Measurements from ENCODE around the gene EPHA8. TPM values are rescaled to one million over a fixed set of nuclear protein-coding genes. Genes with fewer than 3 reads are reported as not detected.

The EPHA8 gene
- total and polyA plus RNA-seq, 2 of the 13 experiments (the other 11 are each of a cell fraction or from before 2014, with no cell fraction given): not detected

DNA sequence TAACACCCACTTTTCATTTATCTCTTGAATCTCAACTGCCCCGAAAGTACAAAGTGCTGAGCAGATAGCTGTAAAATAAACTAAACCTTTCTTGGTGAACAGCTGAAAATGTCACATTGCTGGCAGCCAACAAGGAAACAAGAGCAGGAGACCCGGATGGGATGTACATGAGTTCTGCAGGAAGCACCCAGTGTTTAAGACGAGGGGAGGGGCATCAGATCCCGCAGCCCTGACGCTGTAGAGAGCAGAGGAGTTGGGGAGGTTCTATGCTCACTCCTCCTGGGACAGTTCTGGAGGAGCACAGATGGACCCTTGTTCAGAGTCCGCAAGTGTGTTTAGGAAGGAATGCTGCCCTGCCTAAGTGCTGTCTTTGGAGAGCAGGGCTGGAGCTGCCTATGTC lies 32.0 kb upstream of the EPHA8 start:
- Histone ChIP-seq H3K9me3 (ENCODE audit: low read length) (no peaks in the 10 kb centered on the region), H3K9ac (ENCODE audit: insufficient read depth, low read depth, low read length) (no peak overlapping the region), H3K4me1 (ENCODE audit: insufficient read depth, low read length) (no peaks in the 10 kb centered on the region), H4K20me1 (ENCODE audit: insufficient read depth, low read length) (no peaks in the 10 kb centered on the region), H3K27me3 (ENCODE audit: control insufficient read depth in 1 of 2, insufficient read depth in 2 of 2, low read length in 2 of 2) (no peaks in the 10 kb centered on the region), H2AFZ (ENCODE audit: low read length) (no peak overlapping the region), H3K36me3 (replicated peaks in 1 of 2; ENCODE audit: control insufficient read depth in 1 of 2, insufficient read depth in 2 of 2, low read length in 2 of 2) (peaks cover 3 to 15% of the 10 kb centered on the region in 2 experiments; a peak in 3 of 5 replicates), H3K27ac (ENCODE audit: extremely low read length, insufficient read depth, low read length) (no peak overlapping the region), H3K4me2 (ENCODE audit: low read depth, low read length) (no peak overlapping the region), H3K4me3 (replicated peaks in 1 of 3; ENCODE audit: insufficient read depth in 1 of 3, low read depth in 2 of 3, low read length in 3 of 3) (no peak overlapping the region), H3K79me2 (ENCODE audit: insufficient read depth, low read length) (no peaks in the 10 kb centered on the region)
- ChIA-PET CTCF (ENCODE audit: low intra/inter-chr PET ratio, low total read pairs) (no interaction called here), POLR2A (no interaction called here)
- FAIRE-seq (no peak), DNase-seq (ENCODE audit: low spot score) (no peak), ATAC-seq (no peak)
- 83% methylated on average over 5 of the region's 6 CpGs for whole genome bisulfite sequencing (ENCODE audit: low lambda C conversion rate)
- no TSS peak for BruUV-seq (replicated peaks)
- intact Hi-C loops (cut with micrococcal nuclease; ENCODE audit: unreplicated experiment): no loop called here
- in situ Hi-C loops (cut with HindIII; ENCODE audit: extremely low pct_ligation_motif_present, low pct_unique_long_range_greater_than_20kb): no loop called here
- TF ChIP-seq ZNF792 (CRISPR knock-in tag; IDR thresholded peaks at IDR 0.05): no peak
- TF ChIP-seq, protein P1, sequence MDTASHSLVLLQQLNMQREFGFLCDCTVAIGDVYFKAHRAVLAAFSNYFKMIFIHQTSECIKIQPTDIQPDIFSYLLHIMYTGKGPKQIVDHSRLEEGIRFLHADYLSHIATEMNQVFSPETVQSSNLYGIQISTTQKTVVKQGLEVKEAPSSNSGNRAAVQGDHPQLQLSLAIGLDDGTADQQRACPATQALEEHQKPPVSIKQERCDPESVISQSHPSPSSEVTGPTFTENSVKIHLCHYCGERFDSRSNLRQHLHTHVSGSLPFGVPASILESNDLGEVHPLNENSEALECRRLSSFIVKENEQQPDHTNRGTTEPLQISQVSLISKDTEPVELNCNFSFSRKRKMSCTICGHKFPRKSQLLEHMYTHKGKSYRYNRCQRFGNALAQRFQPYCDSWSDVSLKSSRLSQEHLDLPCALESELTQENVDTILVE (CRISPR knock-in tag; IDR thresholded peaks at IDR 0.05): no peak
- no peak for TF ChIP-seq ZNF350 (CRISPR knock-in tag; IDR thresholded peaks at IDR 0.05; ENCODE audit: borderline replicate concordance, low read depth)
- TF ChIP-seq ZNF441 (CRISPR knock-in tag; IDR thresholded peaks at IDR 0.05; ENCODE audit: borderline replicate concordance): no peak
- no peak for TF ChIP-seq ZNF33B (CRISPR knock-in tag; IDR thresholded peaks at IDR 0.05)
- TF ChIP-seq, protein P2, sequence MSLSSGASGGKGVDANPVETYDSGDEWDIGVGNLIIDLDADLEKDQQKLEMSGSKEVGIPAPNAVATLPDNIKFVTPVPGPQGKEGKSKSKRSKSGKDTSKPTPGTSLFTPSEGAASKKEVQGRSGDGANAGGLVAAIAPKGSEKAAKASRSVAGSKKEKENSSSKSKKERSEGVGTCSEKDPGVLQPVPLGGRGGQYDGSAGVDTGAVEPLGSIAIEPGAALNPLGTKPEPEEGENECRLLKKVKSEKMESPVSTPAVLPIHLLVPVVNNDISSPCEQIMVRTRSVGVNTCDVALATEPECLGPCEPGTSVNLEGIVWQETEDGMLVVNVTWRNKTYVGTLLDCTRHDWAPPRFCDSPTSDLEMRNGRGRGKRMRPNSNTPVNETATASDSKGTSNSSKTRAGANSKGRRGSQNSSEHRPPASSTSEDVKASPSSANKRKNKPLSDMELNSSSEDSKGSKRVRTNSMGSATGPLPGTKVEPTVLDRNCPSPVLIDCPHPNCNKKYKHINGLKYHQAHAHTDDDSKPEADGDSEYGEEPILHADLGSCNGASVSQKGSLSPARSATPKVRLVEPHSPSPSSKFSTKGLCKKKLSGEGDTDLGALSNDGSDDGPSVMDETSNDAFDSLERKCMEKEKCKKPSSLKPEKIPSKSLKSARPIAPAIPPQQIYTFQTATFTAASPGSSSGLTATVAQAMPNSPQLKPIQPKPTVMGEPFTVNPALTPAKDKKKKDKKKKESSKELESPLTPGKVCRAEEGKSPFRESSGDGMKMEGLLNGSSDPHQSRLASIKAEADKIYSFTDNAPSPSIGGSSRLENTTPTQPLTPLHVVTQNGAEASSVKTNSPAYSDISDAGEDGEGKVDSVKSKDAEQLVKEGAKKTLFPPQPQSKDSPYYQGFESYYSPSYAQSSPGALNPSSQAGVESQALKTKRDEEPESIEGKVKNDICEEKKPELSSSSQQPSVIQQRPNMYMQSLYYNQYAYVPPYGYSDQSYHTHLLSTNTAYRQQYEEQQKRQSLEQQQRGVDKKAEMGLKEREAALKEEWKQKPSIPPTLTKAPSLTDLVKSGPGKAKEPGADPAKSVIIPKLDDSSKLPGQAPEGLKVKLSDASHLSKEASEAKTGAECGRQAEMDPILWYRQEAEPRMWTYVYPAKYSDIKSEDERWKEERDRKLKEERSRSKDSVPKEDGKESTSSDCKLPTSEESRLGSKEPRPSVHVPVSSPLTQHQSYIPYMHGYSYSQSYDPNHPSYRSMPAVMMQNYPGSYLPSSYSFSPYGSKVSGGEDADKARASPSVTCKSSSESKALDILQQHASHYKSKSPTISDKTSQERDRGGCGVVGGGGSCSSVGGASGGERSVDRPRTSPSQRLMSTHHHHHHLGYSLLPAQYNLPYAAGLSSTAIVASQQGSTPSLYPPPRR (CRISPR knock-in tag; IDR thresholded peaks at IDR 0.05; ENCODE audit: borderline replicate concordance): no peak
- no peak for TF ChIP-seq ERF (CRISPR knock-in tag; IDR thresholded peaks at IDR 0.05)
- no peak for TF ChIP-seq BRD4 (CRISPR knock-in tag; IDR thresholded peaks at IDR 0.05)
- no peak for TF ChIP-seq ZNF430 (CRISPR knock-in tag; IDR thresholded peaks at IDR 0.05)
- no peak for TF ChIP-seq SATB2 (CRISPR knock-in tag; IDR thresholded peaks at IDR 0.05)
- TF ChIP-seq ZNF644 (CRISPR knock-in tag; IDR thresholded peaks at IDR 0.05; ENCODE audit: low read depth): no peak
